LNCaP clone FGC (cell line): ENCODE measurements around the gene SCN5A.
A peak's percentile ranks its signal among the peaks of the same experiment; 100 is the strongest.

Experiments
- DNase-seq: peaks from one replicate; pipeline ENCODE4 v3.0.0-alpha.2; 2011; ENCODE audit warnings: low read depth
- H3K4me3 ChIP-seq: 2 replicates; pipeline ENCODE4 v1.5.1; 2011; ENCODE audit warnings: mild to moderate bottlenecking, low read depth, low read length, control low read depth
- CTCF ChIP-seq: IDR thresholded peaks from 2 replicates; pipeline ENCODE4 v1.5.1; 2012; ENCODE audit warnings: mild to moderate bottlenecking; ENCODE audit not compliant: control insufficient read depth, insufficient read depth; ENCODE audit errors: extremely low read depth

The SCN5A gene

DNA sequence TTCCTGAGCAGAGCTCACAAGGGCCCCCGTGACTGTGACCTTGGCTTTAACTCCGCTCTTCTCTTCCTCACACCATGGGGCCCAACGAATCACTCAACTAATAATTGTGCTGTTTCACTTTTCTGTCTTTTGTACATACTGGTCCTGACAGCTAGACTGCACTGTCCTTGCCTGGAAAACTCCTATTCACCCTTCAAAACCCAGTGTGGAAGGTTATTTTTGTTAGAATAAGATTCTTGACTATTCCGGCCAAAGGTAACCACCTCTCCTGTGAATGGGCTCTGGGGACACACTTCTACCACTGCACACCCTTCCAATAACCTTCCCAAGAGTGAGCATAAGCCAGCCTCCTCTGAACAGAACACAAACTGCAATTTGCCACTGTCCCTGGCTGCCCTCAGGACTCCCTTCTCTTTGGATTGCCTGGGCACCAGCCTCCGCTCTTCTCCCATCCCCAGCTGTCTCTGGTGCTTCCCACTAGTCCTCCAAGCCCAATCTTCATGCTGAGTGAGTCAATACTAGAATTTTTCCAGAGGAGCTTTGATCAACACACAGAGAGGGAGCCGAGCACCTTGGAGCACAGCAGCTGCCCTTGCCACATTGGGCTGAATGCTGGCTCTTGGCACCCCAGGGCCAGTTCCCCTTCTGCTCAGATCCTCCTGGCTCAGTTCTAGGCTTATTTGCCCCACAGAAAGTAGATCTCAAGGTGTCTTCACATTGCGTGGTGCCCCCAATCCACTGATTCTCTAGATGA is 2.1 kb downstream of the SCN5A start:
- H3K4me3 ChIP-seq, result no peak overlapping the region
- no peak for TF ChIP-seq CTCF
- no peak for DNase-seq

- peak; percentile 17 for DNase-seq
These were observed 2.9 kb downstream of the SCN5A start for GRCh38 chr3:38646630-38647029.

GRCh38 chr3:38646062-38646461 is 3.4 kb downstream of the SCN5A start:
- H3K4me3 ChIP-seq, result no peak overlapping the region
- no peak for DNase-seq
- no peak for TF ChIP-seq CTCF

More at GRCh38 chr3:38646630-38647029, 2.9 kb downstream of the SCN5A start:
- peak; percentile 67 for TF ChIP-seq CTCF
- H3K4me3 ChIP-seq, result no peak overlapping the region

GRCh38 chr3:38645601-38646000 is 3.9 kb downstream of the SCN5A start:
- no peak for DNase-seq
- TF ChIP-seq CTCF, result no peak
- no peak overlapping the region for H3K4me3 ChIP-seq

DNA sequence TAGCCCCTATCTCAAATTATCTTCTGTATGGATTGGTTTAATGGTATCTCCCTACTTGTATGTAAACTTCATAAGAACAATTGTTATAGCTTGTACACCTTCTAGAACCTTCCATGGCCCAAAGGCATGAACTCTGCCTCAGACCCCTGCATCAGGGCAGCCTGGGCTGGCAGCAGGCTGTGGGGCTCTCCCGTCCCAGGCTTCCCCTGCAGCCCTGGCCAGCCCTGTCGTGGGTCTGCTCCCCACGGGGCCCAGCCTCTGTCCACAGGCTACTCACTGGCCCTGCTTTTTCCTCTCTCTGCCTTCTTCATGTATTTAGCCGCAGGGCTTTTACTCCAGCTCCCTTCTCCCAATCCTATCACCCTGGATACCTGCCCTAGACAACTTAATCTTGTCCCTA is 4.4 kb downstream of the SCN5A start:
- H3K4me3 ChIP-seq, result no peak overlapping the region
- TF ChIP-seq CTCF, result no peak
- no peak for DNase-seq

DNA sequence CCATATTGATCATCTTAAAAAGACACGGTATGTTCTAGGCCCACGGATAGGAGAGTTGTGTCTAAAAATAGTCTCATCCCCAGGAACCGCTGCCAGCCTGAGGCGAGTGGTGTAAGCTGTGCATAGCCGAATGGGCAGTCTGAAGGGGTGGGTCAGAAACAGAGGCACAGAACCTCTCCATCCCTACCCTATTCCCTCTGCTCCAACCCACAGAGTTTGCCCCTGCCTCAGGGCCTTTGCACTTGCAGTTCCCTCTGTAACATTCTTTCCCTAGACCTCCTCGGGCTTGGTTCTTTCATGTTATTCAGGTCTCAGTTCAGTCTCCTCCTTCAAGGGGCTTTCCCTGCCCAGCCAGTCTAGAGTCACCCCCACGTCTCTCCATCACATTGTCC is 4.8 kb downstream of the SCN5A start:
- DNase-seq, result no peak
- H3K4me3 ChIP-seq, result no peak overlapping the region
- no peak for TF ChIP-seq CTCF

GRCh38 chr3:38644016-38644661 is 5.3 kb downstream of the SCN5A start:
- DNase-seq, result no peak
- no peak for TF ChIP-seq CTCF
- no peak overlapping the region for H3K4me3 ChIP-seq
